HG03280 (cell line): ENCODE measurements around the gene UBLCP1.
"Not testable (repeated sequence)": the region's sequence is repeated elsewhere in the genome, so short reads cannot be mapped to it uniquely, and the experiment has no call there.

Source experiments
- ATAC-seq: cut with Tn5 transposase; IDR thresholded peaks from one replicate; pipeline ENCODE4 v1.9.1; 2021; ENCODE audit warnings: mild to moderate bottlenecking, moderate library complexity; ENCODE audit not compliant: unreplicated experiment

The UBLCP1 gene, protein sequence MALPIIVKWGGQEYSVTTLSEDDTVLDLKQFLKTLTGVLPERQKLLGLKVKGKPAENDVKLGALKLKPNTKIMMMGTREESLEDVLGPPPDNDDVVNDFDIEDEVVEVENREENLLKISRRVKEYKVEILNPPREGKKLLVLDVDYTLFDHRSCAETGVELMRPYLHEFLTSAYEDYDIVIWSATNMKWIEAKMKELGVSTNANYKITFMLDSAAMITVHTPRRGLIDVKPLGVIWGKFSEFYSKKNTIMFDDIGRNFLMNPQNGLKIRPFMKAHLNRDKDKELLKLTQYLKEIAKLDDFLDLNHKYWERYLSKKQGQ

DNA sequence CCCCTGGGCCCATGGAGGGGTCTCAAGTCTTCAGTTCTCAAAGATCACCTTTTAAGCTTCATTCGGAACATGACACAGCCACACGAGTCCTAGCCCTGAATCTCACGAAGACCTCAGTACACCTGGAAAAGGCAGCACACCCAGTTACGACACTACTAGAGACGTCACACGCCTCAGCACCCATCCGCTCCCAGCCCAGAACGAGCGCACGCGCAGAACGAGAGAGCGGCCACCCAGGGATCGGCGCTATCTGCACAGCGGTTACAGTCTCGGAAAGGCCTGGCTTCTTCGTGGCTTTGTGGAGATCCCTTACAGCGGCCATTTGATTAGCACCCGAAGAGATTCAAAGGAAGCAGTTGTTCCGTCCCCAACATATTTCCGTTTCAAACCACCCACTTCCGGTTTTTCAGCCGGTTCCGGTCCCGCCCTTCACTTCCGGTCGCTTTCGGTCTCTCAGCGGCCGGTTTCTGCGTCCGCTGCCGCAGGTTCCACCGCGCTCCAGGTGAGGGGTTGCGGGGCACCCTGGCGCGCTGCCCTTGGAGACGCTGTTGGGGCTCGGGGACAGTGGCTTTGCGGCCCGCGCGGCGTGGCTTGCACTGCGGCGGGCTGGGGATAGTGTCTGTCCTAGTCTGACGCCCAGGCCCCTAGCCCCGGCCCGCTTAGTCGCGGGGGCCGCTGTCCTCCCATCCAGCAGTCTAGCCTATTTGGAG, at the start of gene UBLCP1:
Gene UBLCP1 (plus strand): TSS at position 432 of the 710 bp plus-strand sequence. CDS start 5,626 bp downstream, outside the sequence.
- ATAC-seq, result peak; percentile 93

DNA sequence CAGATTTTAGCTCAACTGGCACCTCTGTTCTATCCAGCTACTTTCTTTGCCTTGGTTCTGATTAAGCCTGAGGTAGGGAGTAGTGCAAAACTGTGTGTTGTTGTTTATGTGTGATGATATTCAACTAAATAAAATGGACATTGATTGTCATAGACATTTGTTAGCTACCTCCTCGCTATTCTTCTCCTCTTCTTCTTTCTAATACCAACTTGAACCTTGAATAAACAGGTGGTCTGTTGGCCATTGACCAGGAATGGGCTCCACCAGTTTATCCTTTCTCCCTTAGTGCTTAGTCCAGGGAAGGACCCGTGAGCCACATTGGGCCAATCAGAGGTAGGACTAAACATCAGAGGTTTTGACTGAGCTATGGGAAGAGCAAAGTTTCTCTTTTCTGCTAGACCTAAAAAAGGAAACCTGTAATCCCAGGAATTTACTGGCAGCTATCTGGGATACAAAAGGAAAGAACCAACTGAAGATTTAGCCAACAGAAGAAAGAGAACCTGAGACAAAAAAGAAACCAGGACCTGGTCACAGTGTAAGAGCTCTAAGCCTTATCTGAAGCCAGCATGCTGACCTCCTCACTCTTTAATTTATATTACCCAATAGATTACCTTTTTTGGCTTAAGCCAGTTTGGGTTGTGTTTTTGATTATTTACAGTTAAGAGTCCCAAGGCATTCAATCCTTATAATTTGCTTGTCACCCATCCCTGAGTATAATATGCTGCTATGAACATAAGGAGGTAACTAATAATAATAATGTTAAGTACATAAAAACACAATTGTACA, 48.4 kb upstream of the UBLCP1 start:
- no peak for ATAC-seq

- ATAC-seq, result no peak
Observed at GRCh38 chr5:159215886-159216285, 47.2 kb upstream of the UBLCP1 start.

- ATAC-seq, result no peak
Observed at GRCh38 chr5:159216454-159216853, 46.6 kb upstream of the UBLCP1 start.

GRCh38 chr5:159217236-159217635, 45.9 kb upstream of the UBLCP1 start:
- no peak for ATAC-seq

- no peak for ATAC-seq
Observed at GRCh38 chr5:159218595-159219023, 44.5 kb upstream of the UBLCP1 start.

GRCh38 chr5:159220206-159220605, 42.9 kb upstream of the UBLCP1 start:
- no peak for ATAC-seq

GRCh38 chr5:159223469-159223868, 39.6 kb upstream of the UBLCP1 start:
- no peak for ATAC-seq

- no peak for ATAC-seq
Observed at GRCh38 chr5:159224471-159224870, 38.6 kb upstream of the UBLCP1 start.

DNA sequence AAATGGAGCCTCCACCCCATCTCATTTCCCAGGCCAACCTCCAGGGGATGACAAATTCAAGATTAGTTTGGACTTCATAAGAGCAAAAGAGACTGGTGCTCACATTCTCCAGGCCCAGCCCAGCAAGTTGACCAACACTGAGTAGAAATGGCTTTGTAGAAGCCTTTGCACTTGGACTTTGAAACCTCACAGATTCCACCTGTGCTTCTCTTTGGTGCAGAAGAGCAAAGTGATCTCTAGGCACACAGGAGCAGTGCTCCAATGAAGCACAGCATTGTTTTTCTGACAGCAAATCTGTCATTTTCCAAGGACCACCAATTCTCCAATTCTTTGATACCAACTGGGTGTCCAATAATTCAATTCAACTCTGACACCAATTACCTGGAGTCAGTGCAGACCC, 36.6 kb upstream of the UBLCP1 start:
- ATAC-seq, result no peak

DNA sequence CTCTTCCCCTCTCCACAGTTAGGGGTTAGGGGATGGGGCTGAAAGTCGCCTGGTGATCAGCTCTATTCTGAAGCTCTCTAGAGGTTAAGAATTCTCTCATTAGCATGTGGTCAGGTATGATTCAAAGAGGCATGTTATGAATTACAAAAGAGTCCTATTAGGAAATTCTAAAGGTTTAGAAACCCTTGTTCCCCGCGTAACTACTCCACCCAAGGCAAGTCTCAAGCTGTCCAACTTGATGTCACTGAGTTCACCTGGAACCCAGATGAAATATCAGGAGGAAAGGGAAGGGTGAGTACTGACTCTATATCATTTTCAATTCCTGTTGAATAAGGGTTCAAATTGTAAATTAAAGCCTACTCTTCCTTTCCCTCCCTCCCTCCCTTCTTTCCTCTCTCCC, 35.6 kb upstream of the UBLCP1 start:
- ATAC-seq, result no peak

- not testable (repeated sequence) for ATAC-seq
Observed at GRCh38 chr5:159228097-159228496, 35.0 kb upstream of the UBLCP1 start.

DNA sequence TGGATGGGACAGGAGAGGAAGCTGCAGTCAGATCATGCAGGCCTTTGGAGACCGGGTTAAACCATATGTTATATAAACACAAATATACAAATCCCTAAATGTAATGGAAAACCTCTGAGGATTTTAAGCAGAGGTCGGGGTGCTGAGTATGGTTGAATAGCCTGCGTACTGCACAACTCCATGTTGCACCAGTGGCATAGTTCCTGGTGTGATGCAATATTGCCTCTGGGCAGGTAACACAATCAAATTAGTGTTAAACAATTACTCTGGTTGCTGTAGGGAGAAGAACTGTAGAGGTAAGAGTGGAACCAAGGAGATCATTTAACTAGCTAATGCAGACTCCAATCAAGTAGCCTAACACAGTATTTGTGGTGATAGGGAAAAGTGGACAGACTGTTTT, 32.4 kb upstream of the UBLCP1 start:
- no peak for ATAC-seq

GRCh38 chr5:159231167-159231566, 31.9 kb upstream of the UBLCP1 start:
- no peak for ATAC-seq

DNA sequence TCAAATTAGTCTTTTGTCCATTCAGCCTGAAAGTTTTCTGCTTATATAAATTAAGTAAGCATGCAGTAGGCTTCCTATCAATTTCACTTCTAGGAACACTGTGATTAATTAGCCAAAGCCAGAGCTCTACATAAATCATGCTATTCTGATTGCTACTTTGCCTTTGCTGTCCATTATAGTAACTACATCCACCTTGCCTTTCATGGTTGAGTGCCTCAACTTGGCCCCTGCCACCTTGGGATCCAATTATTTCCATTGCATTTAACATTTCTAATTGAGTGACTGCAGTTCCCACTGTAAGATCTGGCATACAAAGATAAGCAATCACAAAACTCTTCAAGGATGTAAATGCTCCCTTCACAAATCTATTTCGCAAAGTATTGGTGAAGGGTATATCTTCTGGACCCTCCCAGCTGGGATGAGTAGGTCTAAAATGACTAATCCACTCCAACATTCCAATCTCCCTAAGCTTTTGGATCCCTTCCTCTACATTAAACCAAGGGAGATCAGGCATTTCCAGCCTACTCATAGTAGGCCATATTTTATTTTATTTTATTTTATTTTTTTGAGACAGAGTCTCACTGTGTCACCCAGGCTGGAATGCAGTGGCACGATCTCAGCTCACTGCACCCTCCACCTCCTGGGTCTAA, 27.1 kb upstream of the UBLCP1 start:
- not testable (repeated sequence) for ATAC-seq

DNA sequence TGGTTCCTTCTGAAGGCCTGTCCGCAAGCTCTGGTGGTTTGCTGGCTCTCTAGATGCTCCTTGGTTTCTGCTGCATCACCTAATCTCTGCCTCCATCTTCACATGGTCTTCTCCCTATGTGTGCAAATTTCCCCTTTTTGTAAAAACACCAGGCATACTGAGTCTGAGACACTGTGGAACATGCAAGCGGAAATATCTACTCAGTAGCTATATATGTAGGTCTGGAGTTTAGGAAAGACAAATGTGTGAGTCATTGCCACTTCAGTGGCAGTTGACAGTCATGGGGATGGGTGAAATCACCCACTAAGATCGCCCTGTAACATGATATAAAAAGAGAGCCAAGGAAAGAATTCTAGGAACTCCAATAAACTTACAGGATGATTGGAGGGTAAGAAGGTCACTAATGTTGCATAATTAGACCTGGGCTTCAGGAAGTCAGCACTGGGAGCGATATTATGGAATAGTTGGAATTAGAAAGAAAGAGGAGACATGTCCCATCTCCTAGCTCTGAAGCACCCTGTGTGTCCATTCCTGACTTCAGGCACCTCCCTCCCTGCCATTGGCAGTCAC, 22.7 kb upstream of the UBLCP1 start:
- ATAC-seq, result no peak

DNA sequence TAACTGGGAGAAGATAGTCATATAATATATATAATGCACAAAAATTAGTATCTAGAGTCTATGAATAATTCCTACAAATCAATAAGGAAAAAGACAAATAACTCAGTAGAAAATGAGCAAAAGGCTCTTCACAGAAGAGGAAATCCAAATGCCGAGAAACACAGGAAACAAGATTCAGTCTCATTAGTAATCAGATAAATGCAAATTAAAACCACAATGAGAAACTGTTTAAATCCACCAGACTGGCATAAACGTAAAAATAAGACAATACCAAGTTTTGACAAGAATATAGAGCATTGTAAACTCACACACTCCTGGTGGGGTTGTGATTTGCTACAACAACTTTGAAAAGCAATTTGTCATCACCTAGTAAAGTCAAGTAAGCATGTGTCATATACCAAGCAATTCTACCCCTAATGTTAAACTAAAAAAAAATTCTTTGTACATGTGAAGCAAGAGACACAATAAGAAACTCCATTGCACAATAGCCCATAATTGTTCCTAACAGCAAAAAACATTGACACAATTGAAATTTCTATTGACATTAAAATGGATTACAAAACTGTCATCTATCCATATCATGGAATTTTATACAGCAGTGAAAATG, 21.0 kb upstream of the UBLCP1 start:
- no peak for ATAC-seq

DNA sequence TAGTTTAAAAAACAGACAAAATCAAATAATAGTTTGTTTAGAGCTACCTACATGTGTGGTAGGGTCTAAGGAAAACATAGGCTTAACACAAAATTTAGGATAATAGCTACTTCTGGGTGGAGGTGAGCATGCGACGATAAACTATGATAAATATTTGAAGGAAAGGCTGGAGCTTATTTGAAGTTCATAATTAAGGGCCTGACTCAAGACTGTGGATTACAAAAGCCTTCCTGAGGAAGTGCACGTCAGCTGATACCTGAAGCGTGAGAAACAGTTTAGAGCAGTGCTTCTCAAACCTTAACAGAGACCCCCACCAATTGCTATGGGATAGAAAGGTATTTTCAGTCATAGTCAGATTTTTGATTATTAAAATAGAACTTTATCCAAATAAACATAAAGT, 20.4 kb upstream of the UBLCP1 start:
- no peak for ATAC-seq

DNA sequence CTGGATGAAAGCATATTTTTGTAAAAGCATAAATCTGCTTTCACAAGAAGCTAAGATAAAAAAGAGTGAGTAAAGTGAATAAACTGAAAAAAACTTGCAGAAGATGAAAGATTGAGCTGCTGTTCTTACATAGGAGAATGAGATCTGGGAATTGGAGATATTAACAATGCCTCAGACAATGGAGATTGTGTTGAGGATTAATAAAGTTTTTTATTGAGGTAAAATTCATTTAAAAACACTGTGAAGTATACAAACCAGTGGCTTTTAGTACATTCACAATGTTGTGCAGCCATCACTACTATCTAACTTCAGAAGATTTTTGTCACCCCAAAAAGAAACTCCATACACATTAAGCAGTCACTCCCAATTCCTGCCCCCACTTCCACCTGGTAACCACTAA, 19.7 kb upstream of the UBLCP1 start:
- ATAC-seq, result no peak

DNA sequence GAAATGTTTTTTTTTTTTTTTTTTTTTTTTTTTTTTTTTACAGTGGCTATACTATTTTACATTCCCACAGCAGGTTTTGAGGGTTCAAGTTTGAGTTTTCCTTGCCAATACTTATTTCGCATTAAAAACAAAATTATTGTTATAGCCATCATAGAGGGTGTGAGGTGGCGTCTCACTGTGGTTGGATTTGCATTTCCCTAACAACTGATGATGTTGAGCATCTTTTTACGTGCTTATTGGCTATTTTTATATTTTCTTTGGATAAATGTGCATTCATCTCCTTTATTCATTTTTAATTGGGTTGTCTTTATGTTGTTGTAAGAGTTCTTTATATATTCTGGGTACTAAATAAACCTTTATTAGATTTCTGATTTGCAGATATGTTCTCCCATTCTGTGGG, 18.9 kb upstream of the UBLCP1 start:
- ATAC-seq, result no peak
